VCaP (cell line): ENCODE results near the gene PDE6A.

Source experiments
- H3K27ac ChIP-seq: fragments of 450-650 bp; 2 replicates; pipeline ENCODE4 v1.5.1; 2017
- TF ChIP-seq, protein P1 (sequence below): fragments of 450-650 bp; conservative IDR thresholded peaks from 2 replicates; pipeline ENCODE4 v1.5.1; 2017; ENCODE audit warnings: mild to moderate bottlenecking, moderate library complexity

Gene PDE6A

DNA sequence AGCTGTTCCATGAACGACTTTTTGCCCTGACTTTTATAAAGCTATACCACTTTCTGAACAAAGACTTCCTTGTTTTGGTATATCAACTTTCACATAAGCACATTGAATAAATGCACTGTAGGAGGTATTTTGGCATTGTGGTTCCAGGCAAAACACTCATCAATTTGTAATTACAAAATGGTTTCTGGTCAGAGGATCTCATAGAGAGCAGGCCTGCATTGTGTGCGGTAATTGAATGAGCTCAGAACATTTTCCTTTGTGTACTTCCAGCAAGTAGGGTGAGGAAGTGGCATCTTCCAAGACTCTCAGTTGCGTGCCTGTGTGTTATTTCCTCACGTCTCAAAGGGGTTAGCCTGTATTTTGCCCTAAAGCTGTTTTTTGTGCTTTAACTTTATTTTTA, 89.2 kb downstream of the PDE6A start:
- H3K27ac ChIP-seq: no peak overlapping the region
- TF ChIP-seq, protein P1, sequence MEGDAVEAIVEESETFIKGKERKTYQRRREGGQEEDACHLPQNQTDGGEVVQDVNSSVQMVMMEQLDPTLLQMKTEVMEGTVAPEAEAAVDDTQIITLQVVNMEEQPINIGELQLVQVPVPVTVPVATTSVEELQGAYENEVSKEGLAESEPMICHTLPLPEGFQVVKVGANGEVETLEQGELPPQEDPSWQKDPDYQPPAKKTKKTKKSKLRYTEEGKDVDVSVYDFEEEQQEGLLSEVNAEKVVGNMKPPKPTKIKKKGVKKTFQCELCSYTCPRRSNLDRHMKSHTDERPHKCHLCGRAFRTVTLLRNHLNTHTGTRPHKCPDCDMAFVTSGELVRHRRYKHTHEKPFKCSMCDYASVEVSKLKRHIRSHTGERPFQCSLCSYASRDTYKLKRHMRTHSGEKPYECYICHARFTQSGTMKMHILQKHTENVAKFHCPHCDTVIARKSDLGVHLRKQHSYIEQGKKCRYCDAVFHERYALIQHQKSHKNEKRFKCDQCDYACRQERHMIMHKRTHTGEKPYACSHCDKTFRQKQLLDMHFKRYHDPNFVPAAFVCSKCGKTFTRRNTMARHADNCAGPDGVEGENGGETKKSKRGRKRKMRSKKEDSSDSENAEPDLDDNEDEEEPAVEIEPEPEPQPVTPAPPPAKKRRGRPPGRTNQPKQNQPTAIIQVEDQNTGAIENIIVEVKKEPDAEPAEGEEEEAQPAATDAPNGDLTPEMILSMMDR: no peak

DNA sequence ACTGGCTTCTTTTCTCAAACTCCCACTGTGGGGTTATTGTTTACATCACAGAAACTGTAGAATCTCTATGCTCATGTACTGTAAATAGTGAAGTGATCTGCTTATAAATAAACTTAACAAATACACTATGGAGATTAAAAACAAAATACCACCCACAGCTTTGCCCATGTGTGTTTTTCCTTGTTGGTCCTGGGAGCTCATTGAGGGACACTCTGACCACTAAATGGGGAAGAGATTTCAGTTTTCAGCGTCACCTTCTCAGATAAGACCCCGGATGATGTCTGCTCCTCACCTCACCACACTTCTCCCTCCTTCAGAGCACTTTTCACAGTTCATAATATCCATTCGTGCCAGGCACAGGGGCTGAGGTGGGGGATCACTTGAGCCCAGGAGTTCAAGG, 89.7 kb downstream of the PDE6A start:
- TF ChIP-seq, protein P1: no peak
- no peak overlapping the region for H3K27ac ChIP-seq

DNA sequence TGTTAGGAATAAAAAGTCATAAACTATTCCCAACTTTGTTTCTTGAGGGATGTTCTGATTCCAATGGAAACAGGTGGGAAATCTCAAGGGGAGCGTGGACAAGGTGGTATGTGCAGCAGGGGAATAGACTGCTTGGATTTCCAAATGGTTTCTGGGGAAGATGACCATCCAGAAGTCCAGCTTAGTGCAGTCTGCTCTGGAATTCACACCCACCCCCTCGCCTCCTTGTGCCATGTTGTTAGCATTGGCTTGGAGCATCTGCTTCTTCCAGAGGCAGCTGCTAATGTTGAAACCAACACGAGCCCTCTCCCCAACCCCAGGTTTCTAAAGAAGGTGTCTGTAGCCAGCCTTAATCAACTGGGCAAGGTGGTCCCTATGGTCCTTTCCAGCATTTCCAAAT, 90.9 kb downstream of the PDE6A start:
- TF ChIP-seq, protein P1: no peak

DNA sequence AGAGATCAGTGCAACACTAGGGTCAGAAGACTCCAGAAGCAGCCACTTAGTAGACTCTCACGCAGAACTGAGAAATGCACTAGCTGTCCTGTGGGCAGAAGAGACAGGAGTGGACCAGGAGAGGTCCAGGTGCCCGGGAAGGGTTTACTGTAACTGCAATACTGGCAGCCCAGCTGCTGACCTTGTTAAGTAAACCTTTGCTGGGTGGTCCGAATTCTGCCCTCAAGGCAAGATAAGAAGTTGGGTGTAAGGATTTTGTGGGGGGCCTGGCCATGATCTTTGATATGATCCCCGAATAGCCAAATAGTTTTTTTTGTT, 91.3 kb downstream of the PDE6A start:
- no peak overlapping the region for H3K27ac ChIP-seq
- TF ChIP-seq, protein P1: peak; percentile 63; the same call in 1 of the 2 replicates

More for the DNA sequence above, 90.9 kb downstream of the PDE6A start:
- H3K27ac ChIP-seq: no peak overlapping the region

DNA sequence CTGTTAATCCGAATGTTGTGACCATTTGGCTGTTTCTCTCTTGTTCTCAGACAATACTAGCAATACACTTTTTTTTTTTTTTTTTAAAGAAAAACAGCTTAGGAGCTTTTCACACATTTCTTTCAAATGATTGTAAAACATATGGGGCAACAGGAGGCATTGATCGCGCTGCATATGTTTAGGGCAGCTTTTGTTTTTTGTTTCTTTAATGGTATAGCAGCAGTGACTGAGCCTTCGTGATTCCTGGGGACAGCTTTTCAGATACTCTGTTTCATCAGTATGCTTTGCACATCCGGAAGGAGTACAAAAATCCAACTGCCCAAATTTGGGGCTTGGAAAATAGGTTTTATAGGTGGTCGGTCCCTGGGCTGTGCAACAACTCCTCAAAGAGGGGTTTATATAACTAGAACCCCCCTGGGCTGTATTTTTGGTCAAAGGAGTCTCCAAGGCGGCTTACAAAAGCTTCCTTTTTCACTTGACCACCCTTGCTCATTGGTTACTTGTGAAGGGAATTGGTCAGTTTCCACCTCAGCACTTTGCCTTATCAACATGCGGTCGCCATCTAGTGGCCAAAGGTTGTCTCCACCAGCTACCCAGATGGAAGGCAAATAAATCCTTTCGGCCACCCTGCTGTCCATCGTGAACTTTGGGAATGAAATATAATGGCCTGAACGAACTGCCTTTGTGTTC, 91.8 kb downstream of the PDE6A start:
- no peak overlapping the region for H3K27ac ChIP-seq
- TF ChIP-seq, protein P1: peak; percentile 91

DNA sequence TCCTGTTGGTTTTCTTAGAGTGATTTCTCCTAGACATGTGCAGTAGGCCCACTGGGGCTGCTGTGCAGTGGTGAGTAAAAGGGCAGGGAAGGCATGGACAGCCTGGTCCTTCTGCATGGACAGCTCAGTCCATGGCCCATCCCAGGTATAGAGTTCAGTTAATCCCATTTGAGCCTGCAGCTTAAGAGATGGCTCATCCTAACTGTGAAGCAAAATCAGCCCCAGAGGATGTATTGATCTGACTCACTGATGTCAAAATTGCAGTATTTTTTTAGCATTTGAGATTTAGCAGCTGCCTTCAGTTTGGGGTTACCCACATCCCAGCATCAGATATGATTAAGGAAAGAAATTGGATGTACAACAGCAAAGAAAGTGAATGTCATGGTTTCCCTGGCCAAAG, 93.4 kb downstream of the PDE6A start:
- TF ChIP-seq, protein P1: no peak
- H3K27ac ChIP-seq: no peak overlapping the region

DNA sequence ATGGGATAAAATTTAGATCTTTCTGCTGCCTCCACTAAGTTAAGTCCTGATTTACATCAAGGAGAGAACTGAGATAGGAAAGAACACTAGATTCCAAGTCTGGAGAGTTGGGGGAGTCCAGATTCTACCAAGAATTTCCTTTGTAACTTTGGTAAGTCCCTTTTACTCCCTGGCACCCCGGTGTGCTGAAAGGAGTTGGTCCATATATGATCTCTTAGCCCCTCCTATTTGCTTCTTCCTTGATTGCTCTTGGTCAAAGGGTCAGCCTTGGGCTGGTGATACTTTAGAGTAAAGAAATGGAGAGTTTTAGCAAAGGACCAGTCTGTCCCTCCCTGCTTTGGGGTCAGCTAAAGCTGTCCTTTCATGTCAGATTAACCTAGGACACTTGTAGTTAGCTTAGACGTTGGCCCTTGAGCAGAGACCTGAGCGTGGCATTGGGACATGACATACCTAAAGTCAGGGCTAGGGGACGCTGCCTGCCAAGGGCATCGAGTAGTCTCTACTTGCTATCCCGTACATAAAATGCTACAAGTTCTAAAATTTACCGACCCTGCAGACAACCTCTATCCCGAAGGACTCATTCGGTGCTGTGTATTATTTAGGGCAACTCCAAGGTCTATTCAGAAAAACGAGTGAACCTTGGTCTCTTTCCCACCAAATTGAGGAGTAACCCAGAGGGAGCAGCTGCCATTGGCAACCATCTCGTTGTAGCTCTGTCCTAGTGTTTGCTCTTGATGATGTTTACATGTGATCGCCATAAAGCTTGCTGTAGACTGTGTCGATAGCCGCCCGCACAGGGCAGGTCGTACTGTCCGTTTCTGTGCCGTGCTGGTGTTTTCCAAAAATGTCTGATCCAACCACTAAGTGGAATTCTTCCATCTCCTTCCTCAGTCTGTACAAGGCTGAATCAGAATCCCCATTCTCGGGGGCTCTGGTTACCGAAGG, 94.4 kb downstream of the PDE6A start:
- TF ChIP-seq, protein P1: no peak

More for the DNA sequence above, 94.4 kb downstream of the PDE6A start:
- H3K27ac ChIP-seq: no peak overlapping the region
